Activated naive CD4-positive, alpha-beta T cell treated with anti-CD3 and anti-CD28 coated beads, Interleukin-2, amount 50 U/mL, for 24 hours (primary cell): ENCODE results near the gene VTI1A.

Experiments
- H3K27ac Mint-ChIP-seq: one replicate; pipeline ENCODE4 v1.8.0; 2021; ENCODE audit warnings: mild to moderate bottlenecking, mixed read lengths
- H3K27me3 Mint-ChIP-seq: one replicate; pipeline ENCODE4 v1.8.0; 2021; ENCODE audit warnings: mixed read lengths
- H3K36me3 Mint-ChIP-seq: one replicate; pipeline ENCODE4 v1.8.0; 2021; ENCODE audit warnings: mixed read lengths
- H3K4me1 Mint-ChIP-seq: one replicate; pipeline ENCODE4 v1.8.0; 2021; ENCODE audit warnings: mixed read lengths
- H3K4me3 Mint-ChIP-seq: one replicate; pipeline ENCODE4 v1.8.0; 2021; ENCODE audit warnings: mild to moderate bottlenecking, mixed read lengths
- H3K9me3 Mint-ChIP-seq: one replicate; pipeline ENCODE4 v1.8.0; 2021; ENCODE audit warnings: mixed read lengths

The VTI1A gene

DNA sequence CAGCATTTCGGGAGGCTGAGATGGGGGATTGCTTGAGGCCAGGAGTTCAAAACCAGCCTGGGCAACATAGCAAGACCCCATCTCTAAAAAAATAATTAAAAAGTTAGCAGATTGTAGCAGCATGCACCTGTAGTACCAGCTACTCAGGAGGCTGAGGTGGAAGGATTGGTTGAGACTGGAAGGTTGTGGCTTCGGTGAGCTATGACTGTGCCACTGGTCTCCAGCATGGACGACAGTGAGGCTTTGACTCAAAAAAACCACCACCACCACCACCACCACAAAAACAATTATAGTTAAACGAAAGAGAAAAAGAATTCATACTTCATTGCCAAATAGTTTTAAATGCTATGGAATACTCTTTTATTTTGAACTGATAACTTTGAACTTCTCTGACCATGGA is 63.4 kb downstream of the VTI1A start:
- Mint-ChIP-seq H3K4me3 (no peak overlapping the region), H3K27ac (no peak overlapping the region), H3K4me1 (peaks cover 29% of the 10 kb centered on the region), H3K36me3 (peaks cover 14% of the 10 kb centered on the region), H3K27me3 (no peaks in the 10 kb centered on the region), H3K9me3 (no peaks in the 10 kb centered on the region)

DNA sequence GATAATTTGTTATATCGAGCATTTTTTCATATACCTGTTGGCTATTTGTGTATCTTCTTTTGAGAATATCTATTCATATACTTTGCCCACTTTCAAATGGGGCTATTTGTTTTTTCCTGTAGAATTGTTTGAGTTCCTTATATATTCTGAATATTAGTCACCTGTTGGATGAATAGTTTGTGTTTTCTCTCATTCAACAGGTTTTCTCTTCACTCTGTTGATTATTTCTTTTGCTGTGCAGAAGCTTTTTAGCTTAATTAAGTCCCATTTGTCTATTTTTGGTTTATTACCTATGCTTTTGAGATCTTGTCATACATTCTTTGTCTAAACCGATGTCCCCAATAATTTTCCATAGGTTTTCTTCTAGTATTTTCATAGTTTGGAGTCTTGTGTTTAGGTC is 65.3 kb downstream of the VTI1A start:
- peaks cover 15% of the 10 kb centered on the region for H3K36me3 Mint-ChIP-seq
- H3K27me3 Mint-ChIP-seq = no peaks in the 10 kb centered on the region
- peaks cover 26% of the 10 kb centered on the region for H3K4me1 Mint-ChIP-seq
- H3K27ac Mint-ChIP-seq = no peak overlapping the region
- no peak overlapping the region for H3K4me3 Mint-ChIP-seq
- no peaks in the 10 kb centered on the region for H3K9me3 Mint-ChIP-seq

DNA sequence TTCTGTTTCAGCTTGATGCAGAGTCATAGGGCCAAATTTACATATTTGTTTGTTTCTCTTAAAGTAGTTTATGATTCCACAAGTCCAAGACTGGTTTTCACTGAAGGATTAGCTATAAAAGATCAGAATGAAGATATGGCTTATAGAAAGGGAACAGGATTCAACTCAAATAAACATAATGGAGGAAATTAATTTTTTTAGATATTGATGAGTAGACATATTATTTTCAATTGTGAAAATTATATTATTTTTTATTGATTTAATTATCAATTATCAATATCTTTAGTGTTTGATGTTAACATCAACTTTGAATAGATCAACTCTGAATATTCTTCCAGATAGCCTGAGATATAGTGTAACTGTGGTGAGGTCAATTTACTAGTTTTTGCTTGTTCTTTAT is 68.1 kb downstream of the VTI1A start:
- Mint-ChIP-seq H3K4me1 (peaks cover 29% of the 10 kb centered on the region), H3K27me3 (no peaks in the 10 kb centered on the region), H3K27ac (no peak overlapping the region), H3K4me3 (no peak overlapping the region), H3K36me3 (peaks cover 14% of the 10 kb centered on the region), H3K9me3 (no peaks in the 10 kb centered on the region)

DNA sequence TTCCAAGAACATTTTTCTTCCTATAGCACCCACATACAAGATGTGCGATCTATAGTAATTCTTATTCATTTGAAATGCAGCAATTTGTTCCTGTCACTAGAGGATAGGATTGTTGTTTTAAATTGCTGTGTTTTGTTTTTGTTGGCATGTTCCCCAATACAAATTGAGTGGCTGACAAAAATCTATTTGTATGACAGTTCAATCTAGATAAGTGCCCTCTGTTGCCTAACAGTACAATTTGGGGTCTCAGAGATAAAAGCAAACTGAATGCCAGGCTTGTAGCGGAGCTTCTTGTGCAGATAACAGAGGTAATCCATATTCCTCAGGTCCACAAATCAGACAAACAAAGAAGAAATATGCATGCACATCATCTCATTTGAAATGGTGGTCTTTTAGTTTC is 68.8 kb downstream of the VTI1A start:
- no peak overlapping the region for H3K27ac Mint-ChIP-seq
- H3K4me3 Mint-ChIP-seq = no peak overlapping the region
- no peaks in the 10 kb centered on the region for H3K27me3 Mint-ChIP-seq
- H3K9me3 Mint-ChIP-seq = no peaks in the 10 kb centered on the region
- H3K36me3 Mint-ChIP-seq = peaks cover 14% of the 10 kb centered on the region
- H3K4me1 Mint-ChIP-seq = peaks cover 29% of the 10 kb centered on the region

DNA sequence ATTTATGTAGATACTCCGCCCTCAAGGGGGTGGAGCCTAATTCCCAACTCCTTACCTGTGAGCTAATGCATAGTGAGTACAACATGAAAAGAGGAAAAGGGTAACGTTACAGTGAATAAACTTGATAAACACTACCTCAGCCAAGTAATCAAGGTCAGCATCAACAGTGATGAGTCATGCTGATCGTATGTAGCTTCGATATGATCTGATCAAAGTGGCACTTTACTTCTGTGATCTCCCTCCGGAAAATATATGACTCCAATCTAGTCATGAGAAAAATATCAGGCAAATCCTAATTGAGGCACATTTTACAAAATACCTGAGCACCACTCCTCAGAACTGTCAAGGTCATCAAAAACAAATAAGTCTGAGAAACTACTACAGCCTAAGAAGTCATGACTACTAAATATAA is 70.4 kb downstream of the VTI1A start:
- no peak overlapping the region for H3K4me3 Mint-ChIP-seq
- no peak overlapping the region for H3K27ac Mint-ChIP-seq
- H3K9me3 Mint-ChIP-seq = no peaks in the 10 kb centered on the region
- H3K4me1 Mint-ChIP-seq = peaks cover 26% of the 10 kb centered on the region
- H3K36me3 Mint-ChIP-seq = peaks cover 6% of the 10 kb centered on the region
- no peaks in the 10 kb centered on the region for H3K27me3 Mint-ChIP-seq

DNA sequence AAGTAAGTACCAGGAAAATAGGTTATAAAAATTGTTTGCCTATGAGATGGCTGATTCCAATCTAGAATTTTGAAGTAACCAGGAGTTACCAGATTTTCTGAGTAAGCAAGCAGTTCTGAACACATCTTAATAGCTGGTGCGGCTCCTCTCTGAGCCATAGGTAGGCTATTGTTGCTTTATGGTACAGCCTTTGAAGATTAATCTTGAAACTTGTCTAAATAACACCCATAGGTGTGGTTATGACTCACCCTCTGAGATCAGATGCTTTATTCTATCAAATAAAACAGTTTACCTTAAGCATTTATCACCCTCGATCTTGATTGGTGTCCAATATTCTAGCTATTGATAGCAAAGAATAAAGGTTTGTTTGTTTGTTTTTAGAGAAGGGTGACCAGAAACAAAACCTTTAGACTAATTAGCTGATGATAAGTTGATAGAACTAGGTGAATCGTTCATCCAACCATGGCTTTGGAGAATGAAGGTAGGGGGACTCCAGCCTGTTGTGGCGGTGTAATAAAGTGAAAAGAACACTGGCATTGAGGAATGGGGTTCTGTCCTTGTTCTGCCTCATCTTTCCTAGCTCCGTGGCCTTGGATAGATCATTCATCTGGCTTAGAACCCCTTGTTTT is 72.2 kb downstream of the VTI1A start:
- H3K9me3 Mint-ChIP-seq = no peaks in the 10 kb centered on the region
- H3K4me3 Mint-ChIP-seq = no peak overlapping the region
- H3K27ac Mint-ChIP-seq = no peak overlapping the region
- H3K27me3 Mint-ChIP-seq = no peaks in the 10 kb centered on the region
- peaks cover 23% of the 10 kb centered on the region for H3K4me1 Mint-ChIP-seq
- H3K36me3 Mint-ChIP-seq = peaks cover 3% of the 10 kb centered on the region

DNA sequence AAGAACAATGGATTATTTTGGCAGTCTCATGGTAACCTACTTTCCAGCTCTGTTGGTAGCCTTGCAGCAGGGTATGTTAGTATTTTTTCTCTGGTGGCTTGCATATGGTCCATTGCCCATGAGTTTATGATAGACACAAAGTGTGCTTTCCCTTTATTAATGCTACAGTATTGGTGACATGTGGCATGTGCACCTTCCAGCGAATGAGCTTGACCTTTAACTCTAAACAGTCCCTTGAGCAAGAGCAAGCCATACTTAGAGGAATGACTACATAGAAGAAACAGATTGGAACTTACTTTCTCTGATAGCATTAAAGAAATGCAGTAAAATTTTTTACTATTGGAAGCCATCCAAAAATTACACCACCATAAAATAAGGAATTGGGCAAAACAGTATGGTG is 73.9 kb downstream of the VTI1A start:
- Mint-ChIP-seq H3K9me3 (no peaks in the 10 kb centered on the region), H3K27ac (no peak overlapping the region), H3K4me3 (no peak overlapping the region), H3K27me3 (no peaks in the 10 kb centered on the region), H3K36me3 (peaks cover 1% of the 10 kb centered on the region), H3K4me1 (peaks cover 32% of the 10 kb centered on the region)

DNA sequence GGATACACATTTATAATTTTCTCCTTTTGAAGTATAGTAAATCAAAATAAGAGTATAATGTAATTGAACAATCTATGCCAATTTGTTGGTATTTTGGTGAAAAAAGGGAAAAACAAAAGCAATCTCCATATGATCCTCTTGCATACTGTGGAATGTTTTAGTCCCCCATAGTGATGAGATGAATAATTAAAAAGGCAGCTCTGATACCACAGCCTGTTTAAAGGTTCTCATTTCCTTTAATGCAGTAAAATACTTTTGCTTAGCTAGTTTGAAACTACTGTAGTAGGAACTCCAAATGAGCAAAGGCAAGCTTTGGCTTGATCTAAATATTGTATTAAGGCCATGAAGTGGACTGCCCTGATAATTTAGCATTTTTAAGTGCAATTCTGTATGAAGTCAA is 77.6 kb downstream of the VTI1A start:
- peaks cover 37% of the 10 kb centered on the region for H3K4me1 Mint-ChIP-seq
- H3K36me3 Mint-ChIP-seq = peaks cover 7% of the 10 kb centered on the region
- H3K27me3 Mint-ChIP-seq = no peaks in the 10 kb centered on the region
- peak overlapping the region; percentile 38 for H3K27ac Mint-ChIP-seq
- no peaks in the 10 kb centered on the region for H3K9me3 Mint-ChIP-seq
- no peak overlapping the region for H3K4me3 Mint-ChIP-seq

DNA sequence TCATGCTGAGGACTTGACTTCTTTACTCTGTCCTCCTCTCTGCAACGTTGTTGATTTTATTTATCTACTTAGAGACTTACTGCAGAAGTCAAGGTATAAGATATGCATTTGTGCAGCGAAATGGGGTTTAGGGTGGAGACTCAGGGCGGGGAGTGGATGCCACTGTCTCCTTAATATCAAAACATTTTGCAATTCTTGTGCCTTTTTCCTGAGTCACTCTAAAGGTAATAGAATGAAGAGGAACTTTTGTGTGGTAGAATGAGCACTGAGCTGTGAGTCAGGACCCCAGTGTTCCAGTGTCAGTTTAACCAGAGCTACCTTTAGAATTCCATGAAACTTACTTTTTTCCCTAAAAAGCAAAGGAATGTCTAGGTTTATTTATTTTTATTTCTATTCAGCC is 78.2 kb downstream of the VTI1A start:
- H3K4me3 Mint-ChIP-seq = no peak overlapping the region
- peaks cover 7% of the 10 kb centered on the region for H3K36me3 Mint-ChIP-seq
- no peaks in the 10 kb centered on the region for H3K9me3 Mint-ChIP-seq
- H3K4me1 Mint-ChIP-seq = peaks cover 37% of the 10 kb centered on the region
- no peaks in the 10 kb centered on the region for H3K27me3 Mint-ChIP-seq
- peak overlapping the region; percentile 38 for H3K27ac Mint-ChIP-seq

DNA sequence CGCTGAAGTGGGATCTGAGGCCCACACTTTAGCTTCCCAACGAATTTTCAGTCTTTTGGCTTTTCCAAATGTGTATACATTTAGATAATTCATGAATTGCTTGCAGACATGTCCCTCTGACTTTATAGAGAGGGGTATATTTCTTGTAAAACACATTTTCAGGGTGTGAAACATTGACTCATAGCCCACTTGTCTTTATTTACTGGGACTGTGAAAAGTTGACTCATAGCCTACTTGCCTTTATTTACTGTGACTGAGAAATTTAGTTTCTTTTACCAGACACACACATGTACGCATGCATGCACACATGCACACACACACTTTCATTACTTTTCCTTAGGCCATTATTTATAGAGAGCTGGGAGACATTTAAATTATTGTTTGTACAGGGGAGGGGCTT is 79.1 kb downstream of the VTI1A start:
- Mint-ChIP-seq H3K4me3 (no peak overlapping the region), H3K27me3 (no peaks in the 10 kb centered on the region), H3K9me3 (no peaks in the 10 kb centered on the region), H3K36me3 (peaks cover 9% of the 10 kb centered on the region), H3K27ac (peak overlapping the region; percentile 53), H3K4me1 (peaks cover 43% of the 10 kb centered on the region)

DNA sequence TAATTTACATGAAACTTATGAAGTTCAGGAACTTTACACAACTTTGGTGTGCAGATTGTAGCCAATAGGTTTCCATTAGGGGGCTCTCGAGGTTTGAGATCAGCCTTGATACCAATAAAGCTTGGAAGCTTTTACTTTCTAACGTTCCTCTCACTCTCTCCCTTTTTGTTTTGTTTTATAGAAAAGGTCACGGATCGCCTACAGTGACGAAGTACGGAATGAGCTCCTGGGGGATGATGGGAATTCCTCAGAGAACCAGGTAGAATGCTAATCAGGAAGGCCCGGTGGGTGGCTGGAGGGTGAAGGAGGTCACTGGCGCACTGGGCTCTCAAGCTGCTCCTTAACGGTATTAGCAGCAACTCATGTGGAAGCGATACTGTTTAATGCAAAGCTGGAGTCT is 79.9 kb downstream of the VTI1A start:
- no peak overlapping the region for H3K27ac Mint-ChIP-seq
- peaks cover 47% of the 10 kb centered on the region for H3K4me1 Mint-ChIP-seq
- H3K4me3 Mint-ChIP-seq = no peak overlapping the region
- no peaks in the 10 kb centered on the region for H3K9me3 Mint-ChIP-seq
- no peaks in the 10 kb centered on the region for H3K27me3 Mint-ChIP-seq
- peaks cover 9% of the 10 kb centered on the region for H3K36me3 Mint-ChIP-seq

DNA sequence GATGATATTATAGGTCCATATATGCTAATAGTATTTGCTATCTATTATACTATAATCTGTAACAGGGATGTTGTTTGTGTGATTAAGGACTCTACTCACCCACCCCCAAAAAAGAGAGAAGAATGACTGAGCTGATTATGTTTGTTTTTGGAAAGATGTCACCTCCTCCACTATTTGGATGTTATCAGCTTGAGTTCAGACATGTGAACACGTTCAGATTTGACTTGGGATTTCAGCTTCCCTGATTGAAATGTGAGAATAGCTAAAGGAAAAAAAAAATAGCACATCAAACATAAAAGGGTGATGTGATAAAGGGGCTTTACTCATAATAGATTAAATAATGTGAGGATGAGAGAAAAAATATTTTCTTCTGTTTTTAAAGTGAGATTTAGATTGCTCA is 81.2 kb downstream of the VTI1A start:
- H3K4me1 Mint-ChIP-seq = peaks cover 57% of the 10 kb centered on the region
- H3K9me3 Mint-ChIP-seq = no peaks in the 10 kb centered on the region
- no peaks in the 10 kb centered on the region for H3K27me3 Mint-ChIP-seq
- no peak overlapping the region for H3K27ac Mint-ChIP-seq
- H3K4me3 Mint-ChIP-seq = no peak overlapping the region
- peaks cover 12% of the 10 kb centered on the region for H3K36me3 Mint-ChIP-seq

DNA sequence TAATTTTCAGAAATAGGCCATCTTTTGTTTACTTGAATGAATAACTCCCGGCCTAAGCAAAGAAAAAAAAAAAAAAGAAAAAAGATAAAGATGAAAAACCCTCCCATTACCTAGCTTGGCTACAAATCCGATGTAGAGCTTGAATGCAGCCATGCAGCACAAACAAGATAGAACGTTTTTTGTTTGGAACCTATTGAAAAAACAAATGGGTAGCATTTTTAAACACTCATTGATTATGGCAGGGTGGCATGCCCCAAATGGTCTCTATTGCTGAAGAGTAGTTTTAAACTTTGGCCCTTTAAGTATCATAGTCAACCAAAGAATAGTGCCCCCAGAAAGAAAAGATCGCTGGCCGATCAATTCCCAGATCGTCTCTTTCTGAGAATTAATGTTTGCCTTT is 84.4 kb downstream of the VTI1A start:
- no peak overlapping the region for H3K4me3 Mint-ChIP-seq
- H3K36me3 Mint-ChIP-seq = peaks cover 10% of the 10 kb centered on the region
- no peaks in the 10 kb centered on the region for H3K27me3 Mint-ChIP-seq
- no peak overlapping the region for H3K27ac Mint-ChIP-seq
- peaks cover 47% of the 10 kb centered on the region for H3K4me1 Mint-ChIP-seq
- no peaks in the 10 kb centered on the region for H3K9me3 Mint-ChIP-seq

DNA sequence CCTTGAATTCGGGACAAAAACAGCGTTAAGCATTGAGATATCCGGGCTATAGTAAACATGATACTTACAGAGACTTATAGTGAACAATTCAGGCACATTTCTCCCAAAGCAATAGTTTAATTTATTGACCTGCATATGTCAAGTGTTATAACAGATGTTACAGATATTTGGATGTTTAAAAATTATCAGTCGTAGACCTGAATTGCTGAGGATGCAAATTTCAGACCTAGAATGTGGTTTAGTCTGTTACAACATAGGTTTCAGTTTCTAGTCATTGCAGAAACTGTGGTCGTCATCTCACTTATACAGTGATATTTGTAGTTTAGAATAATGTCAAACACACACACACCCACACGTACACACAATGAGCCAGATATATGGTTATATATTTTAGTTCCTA is 85.2 kb downstream of the VTI1A start:
- Mint-ChIP-seq H3K4me3 (peak overlapping the region; percentile 23), H3K4me1 (peaks cover 41% of the 10 kb centered on the region), H3K27me3 (no peaks in the 10 kb centered on the region), H3K27ac (no peak overlapping the region), H3K9me3 (no peaks in the 10 kb centered on the region), H3K36me3 (peaks cover 7% of the 10 kb centered on the region)

DNA sequence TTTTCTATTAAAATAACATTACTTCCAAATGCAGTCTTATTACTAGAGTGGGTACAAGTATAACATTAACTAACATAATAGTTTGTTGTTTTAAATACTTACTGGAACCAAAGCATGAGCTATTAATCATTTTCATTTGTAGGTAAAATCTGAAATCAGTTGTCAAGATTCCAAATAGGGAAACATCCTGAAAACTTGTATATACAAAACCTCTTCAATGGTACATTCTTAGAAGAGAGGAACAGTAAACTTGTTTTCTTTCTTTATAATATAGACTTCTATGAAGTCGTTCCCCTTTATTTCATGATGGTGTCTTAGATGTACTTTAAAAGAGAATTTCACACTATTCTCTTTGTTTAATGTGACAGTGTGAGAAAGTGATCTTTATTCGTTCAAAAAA is 85.9 kb downstream of the VTI1A start:
- Mint-ChIP-seq H3K4me1 (peaks cover 41% of the 10 kb centered on the region), H3K4me3 (no peak overlapping the region), H3K27me3 (no peaks in the 10 kb centered on the region), H3K9me3 (no peaks in the 10 kb centered on the region), H3K27ac (no peak overlapping the region), H3K36me3 (peaks cover 7% of the 10 kb centered on the region)

DNA sequence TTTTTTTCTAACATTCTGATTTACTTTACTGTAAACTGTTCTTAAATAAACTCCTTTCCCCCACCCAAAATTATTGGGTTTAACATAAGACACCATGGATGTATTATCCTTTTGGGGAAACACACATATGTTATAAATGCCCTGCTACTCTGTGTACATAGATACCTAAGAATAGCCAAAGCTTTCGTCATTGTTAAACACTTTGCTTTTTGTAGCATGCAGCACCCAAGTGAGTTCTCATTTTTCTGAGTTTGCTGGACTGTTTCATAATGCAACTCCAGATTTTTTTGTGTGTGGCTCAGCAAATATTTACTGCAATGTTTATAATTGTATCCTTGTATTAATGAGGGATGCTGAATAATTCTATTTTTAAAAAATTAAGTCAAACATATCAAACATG is 86.9 kb downstream of the VTI1A start:
- Mint-ChIP-seq H3K36me3 (peaks cover 10% of the 10 kb centered on the region), H3K4me1 (peaks cover 33% of the 10 kb centered on the region)

DNA sequence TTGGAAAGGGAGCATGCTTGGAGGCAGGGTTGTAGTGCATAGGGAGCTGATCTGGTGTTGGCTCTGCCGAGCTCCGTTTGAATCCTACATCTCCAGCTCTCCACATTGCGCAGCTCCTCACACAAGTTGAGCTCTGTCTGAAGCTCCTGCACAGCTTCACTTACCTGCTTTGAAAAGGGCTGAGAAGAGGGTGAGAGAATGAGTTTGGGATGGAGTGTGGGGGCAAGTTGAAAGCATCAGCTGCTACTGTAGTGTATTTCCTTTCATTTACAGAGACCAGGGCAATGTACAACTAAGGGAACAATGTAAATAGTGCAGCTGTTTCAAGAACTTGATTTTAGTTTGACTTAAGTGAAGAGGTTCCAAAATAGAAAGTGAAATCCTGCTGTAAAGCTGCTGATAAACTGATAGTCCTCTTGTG is 88.5 kb downstream of the VTI1A start:
- Mint-ChIP-seq H3K9me3 (no peaks in the 10 kb centered on the region), H3K4me1 (peaks cover 31% of the 10 kb centered on the region), H3K36me3 (peaks cover 20% of the 10 kb centered on the region), H3K4me3 (no peak overlapping the region), H3K27ac (no peak overlapping the region), H3K27me3 (no peaks in the 10 kb centered on the region)

More for the DNA sequence above, 86.9 kb downstream of the VTI1A start:
- H3K4me3 Mint-ChIP-seq = no peak overlapping the region
- H3K27me3 Mint-ChIP-seq = no peaks in the 10 kb centered on the region
- no peaks in the 10 kb centered on the region for H3K9me3 Mint-ChIP-seq
- H3K27ac Mint-ChIP-seq = no peak overlapping the region
